PC-9 (cell line): ENCODE measurements around the gene BMP8B. TPM values are rescaled to one million over a fixed set of nuclear protein-coding genes. Genes with fewer than 3 reads are reported as not detected.

ENCODE experiments used
- BruUV-seq: library from RNA; stranded (reverse); fragments of 400-500 nt; replicated peaks from 2 replicates; lab custom pipeline; 2021; lab: Mats Ljungman, UMichigan
- CTCF ChIA-PET: fragments of 300-600 bp; sonication (Branson Sonifier 250); formaldehyde crosslinking; loops from one replicate; lab custom pipeline; 2022; ENCODE audit warnings: antibody characterized with exemption; lab: Charles Lee
- POLR2A ChIA-PET: fragments of 300-600 bp; sonication (Branson Sonifier 250); formaldehyde crosslinking; loops from one replicate; lab custom pipeline; 2022; ENCODE audit warnings: antibody characterized with exemption; ENCODE audit not compliant: unreplicated experiment; lab: Charles Lee
- DNase-seq, 2 experiments: peaks; one replicate each; pipeline versions ENCODE4 v3.0.0 to v3.0.0-alpha.2; 2015 to 2022; ENCODE audit warnings: mixed read lengths in 1 of 2
- H2AFZ ChIP-seq: fragments of 200-600 bp; sonication (generic); 2 replicates; pipeline ENCODE4 v1.8.1; 2017; ENCODE audit warnings: antibody characterized with exemption
- H3F3A ChIP-seq: fragments of 200-600 bp; sonication (generic); 2 replicates; pipeline ENCODE4 v1.8.1; 2017; ENCODE audit warnings: antibody characterized with exemption, mild to moderate bottlenecking, low read depth; ENCODE audit not compliant: insufficient read depth
- H3K27ac ChIP-seq: fragments of 200-600 bp; sonication (generic); 2 replicates; pipeline ENCODE4 v1.6.1; 2016; ENCODE audit warnings: mixed run types
- H3K27me3 ChIP-seq: fragments of 200-600 bp; sonication (generic); 2 replicates; pipeline ENCODE4 v1.6.1; 2016; ENCODE audit warnings: low read depth, mixed run types; ENCODE audit not compliant: insufficient read depth
- H3K36me3 ChIP-seq: fragments of 200-600 bp; sonication (generic); 2 replicates; pipeline ENCODE4 v1.6.1; 2016; ENCODE audit warnings: low read depth, mixed run types
- H3K4me1 ChIP-seq: fragments of 200-600 bp; sonication (generic); replicated peaks from 2 replicates; pipeline ENCODE4 v1.6.1; 2016; ENCODE audit warnings: mixed run types; ENCODE audit not compliant: insufficient read depth
- H3K4me2 ChIP-seq: fragments of 200-600 bp; sonication (generic); 2 replicates; pipeline ENCODE4 v1.6.1; 2017; ENCODE audit warnings: mixed run types
- H3K4me3 ChIP-seq: fragments of 200-600 bp; sonication (generic); 2 replicates; pipeline ENCODE4 v1.6.1; 2016; ENCODE audit warnings: mixed run types
- H3K79me2 ChIP-seq: fragments of 200-600 bp; sonication (generic); 2 replicates; pipeline ENCODE4 v1.6.1; 2017; ENCODE audit warnings: low read depth, mixed run types
- H3K9me2 ChIP-seq: fragments of 200-600 bp; sonication (generic); 2 replicates; pipeline ENCODE4 v1.8.1; 2017; ENCODE audit warnings: mild to moderate bottlenecking; ENCODE audit not compliant: insufficient read depth
- H3K9me3 ChIP-seq: fragments of 200-600 bp; sonication (generic); 2 replicates; pipeline ENCODE4 v1.8.1; 2016; ENCODE audit warnings: low read depth; ENCODE audit not compliant: insufficient read depth
- H4K20me1 ChIP-seq: fragments of 200-600 bp; sonication (generic); 2 replicates; pipeline ENCODE4 v1.8.1; 2017; ENCODE audit not compliant: insufficient read depth
- CTCF ChIP-seq: fragments of 200-600 bp; sonication (generic); conservative IDR thresholded peaks from 2 replicates; pipeline ENCODE4 v1.6.1; 2017; ENCODE audit warnings: mixed run types, antibody characterized with exemption, mild to moderate bottlenecking, moderate library complexity
- EZH2 ChIP-seq: fragments of 200-600 bp; sonication (generic); IDR thresholded peaks from 2 replicates; pipeline ENCODE4 v1.8.0; 2017; ENCODE audit warnings: antibody characterized with exemption, low read depth
- intact Hi-C: fragments of 100-400 bp; cut with micrococcal nuclease; formaldehyde crosslinking; loops from one replicate; pipeline ENCODE4 v1.10.0; 2022; ENCODE audit not compliant: unreplicated experiment
- total RNA-seq: library from RNA; stranded (reverse); gene quantifications from 2 replicates; pipeline ENCODE4 v1.2.3, GENCODE V29; 2021

BMP8B gene
- total RNA-seq, 1 experiment from 2014 or later = 2.4 TPM

GRCh38 chr1:39722495-39722894, 66.2 kb downstream of the BMP8B start:
- Histone ChIP-seq H3K4me2 (no peak overlapping the region), H3K9me3 (no peaks in the 10 kb centered on the region), H3K36me3 (no peaks in the 10 kb centered on the region), H3K79me2 (no peaks in the 10 kb centered on the region), H3F3A (no peaks in the 10 kb centered on the region; the same call in 1 of the 2 replicates), H3K4me3 (no peak overlapping the region), H3K9me2 (no peaks in the 10 kb centered on the region), H3K27me3 (peaks cover 7% of the 10 kb centered on the region), H3K4me1 (no peaks in the 10 kb centered on the region), H3K27ac (no peak overlapping the region), H2AFZ (no peak overlapping the region), H4K20me1 (no peaks in the 10 kb centered on the region)
- intact Hi-C loops = loop anchor here (5.0 kb wide), 1 partner anchor 465 kb away; no protein-coding TSS in a partner anchor
- BruUV-seq = no TSS peak
- TF ChIP-seq CTCF = no peak
- TF ChIP-seq EZH2 = no peak
- DNase-seq = peak in 1 of 2 experiments; percentile 46
- ChIA-PET CTCF (interaction anchor here (0.5 to 1.0 kb wide), 4 partner anchors 78 to 894 kb away, joined by 3 to 14 read pairs (median 4); no protein-coding TSS in a partner anchor), POLR2A (no interaction called here)

- H3K36me3 ChIP-seq = no peaks in the 10 kb centered on the region
- POLR2A ChIA-PET = no interaction called here
- H3K4me2 ChIP-seq = no peak overlapping the region
- H3K9me2 ChIP-seq = no peaks in the 10 kb centered on the region
- no peaks in the 10 kb centered on the region for H3K4me1 ChIP-seq
- TF ChIP-seq EZH2 (no peak), CTCF (no peak)
- H3K27ac ChIP-seq = no peak overlapping the region
- intact Hi-C loops = loop anchor here (5.0 kb wide), 1 partner anchor 464 kb away; no protein-coding TSS in a partner anchor
- no peak overlapping the region for H2AFZ ChIP-seq
- H3K79me2 ChIP-seq = no peaks in the 10 kb centered on the region
- H3K9me3 ChIP-seq = no peaks in the 10 kb centered on the region
- no peak for DNase-seq
- no peak overlapping the region for H3K4me3 ChIP-seq
- H4K20me1 ChIP-seq = no peaks in the 10 kb centered on the region
- CTCF ChIA-PET = no interaction called here
- H3F3A ChIP-seq = no peaks in the 10 kb centered on the region; the same call in 1 of the 2 replicates
- BruUV-seq = no TSS peak
- H3K27me3 ChIP-seq = peaks cover 5% of the 10 kb centered on the region; the same call in 1 of the 2 replicates
Observed at GRCh38 chr1:39721664-39722063, 67.0 kb downstream of the BMP8B start.

DNA sequence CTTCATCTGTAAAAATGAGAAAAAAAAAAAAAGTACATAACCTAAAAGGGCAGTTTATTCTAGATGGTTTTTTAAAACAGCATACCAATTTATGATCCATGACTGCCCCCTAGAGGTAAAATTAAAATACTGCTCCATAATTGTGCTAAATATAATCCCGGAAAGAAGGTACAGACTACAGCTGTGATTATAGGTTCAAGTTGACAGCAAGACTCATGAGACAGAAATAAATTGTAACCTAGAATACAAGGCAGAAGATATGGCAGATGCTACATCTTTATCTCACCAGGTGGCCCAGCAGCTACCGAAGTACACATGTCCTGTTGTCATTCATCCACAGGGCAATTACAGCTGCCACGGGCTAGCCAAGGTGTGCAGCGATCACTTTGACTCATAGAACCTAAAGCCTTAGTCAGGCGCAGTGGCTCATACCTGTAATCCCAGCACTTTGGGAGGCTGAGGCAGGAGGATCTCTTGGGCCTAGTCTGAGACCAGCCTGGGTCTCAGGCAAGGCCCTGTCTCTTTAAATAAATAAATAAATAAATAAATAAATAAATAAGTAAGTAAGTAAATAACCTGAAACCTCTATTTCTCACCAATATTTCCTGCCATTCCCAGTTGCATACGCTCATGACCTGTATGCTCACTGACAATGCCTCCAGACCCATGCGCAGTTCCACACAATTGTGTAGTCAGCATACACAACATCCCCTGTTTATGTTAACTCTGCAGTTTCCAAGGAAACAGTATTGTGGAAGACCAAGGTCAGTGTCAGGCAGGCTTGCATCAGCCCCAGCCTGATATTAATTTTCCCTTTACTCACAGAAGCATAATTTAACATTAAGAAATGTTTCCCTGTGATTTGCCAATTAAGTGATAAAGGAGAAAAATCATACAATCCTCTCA, 68.3 kb downstream of the BMP8B start:
- H4K20me1 ChIP-seq = no peaks in the 10 kb centered on the region
- intact Hi-C loops = loop anchor here (1.0 to 5.0 kb wide), 3 partner anchors 114 to 622 kb away; no protein-coding TSS in a partner anchor
- TF ChIP-seq CTCF (peak; percentile 89), EZH2 (no peak)
- no peaks in the 10 kb centered on the region for H3K4me1 ChIP-seq
- H3K36me3 ChIP-seq = no peaks in the 10 kb centered on the region
- POLR2A ChIA-PET = no interaction called here
- H3F3A ChIP-seq = no peaks in the 10 kb centered on the region; the same call in 1 of the 2 replicates
- no peaks in the 10 kb centered on the region for H3K79me2 ChIP-seq
- peaks cover 5% of the 10 kb centered on the region; the same call in 1 of the 2 replicates for H3K27me3 ChIP-seq
- H3K4me2 ChIP-seq = no peak overlapping the region
- no peaks in the 10 kb centered on the region for H3K9me2 ChIP-seq
- H3K27ac ChIP-seq = no peak overlapping the region
- CTCF ChIA-PET = interaction anchor here (0.6 to 1.3 kb wide), 5 partner anchors 51 to 272 kb away, joined by 3 to 8 read pairs (median 4); no protein-coding TSS in a partner anchor
- no peak overlapping the region for H2AFZ ChIP-seq
- no peaks in the 10 kb centered on the region for H3K9me3 ChIP-seq
- no peak overlapping the region for H3K4me3 ChIP-seq
- peak; percentile 6 to 61 for DNase-seq
- no TSS peak for BruUV-seq
